HL-60/S4 treated with phorbol 12-myristate 13-acetate at 8.2 ng/mL for 4 days and 3 days (cell line): Measurements from ENCODE around the gene FXYD6.
"Not testable (repeated sequence)": the region's sequence is repeated elsewhere in the genome, so short reads cannot be mapped to it uniquely, and the experiment has no call there.

ENCODE experiments used
- in situ Hi-C: fragments of 300-500 bp; cut with MboI; formaldehyde crosslinking; loops from 2 replicates; pipeline ENCODE4 v1.15.0; 2022; ENCODE audit warnings: low sequenced_read_pairs

FXYD6 gene

GRCh38 chr11:117820516-117820915 lies 55.9 kb downstream of the FXYD6 start:
- in situ Hi-C loops: loop anchor here (10.0 kb wide), 2 partner anchors 124 to 234 kb away; no protein-coding TSS in a partner anchor

- in situ Hi-C loops: loop anchor here (10.0 kb wide), 2 partner anchors 125 to 235 kb away; no protein-coding TSS in a partner anchor
Measured at GRCh38 chr11:117820071-117820470, 56.4 kb downstream of the FXYD6 start.

- in situ Hi-C loops: loop anchor here (10.0 kb wide), 2 partner anchors 125 to 235 kb away; no protein-coding TSS in a partner anchor
Measured at GRCh38 chr11:117819096-117820040, 57.1 kb downstream of the FXYD6 start.

GRCh38 chr11:117818041-117818873 lies 58.2 kb downstream of the FXYD6 start:
- in situ Hi-C loops: no loop called here

GRCh38 chr11:117817368-117818040 lies 59.0 kb downstream of the FXYD6 start:
- in situ Hi-C loops: no loop called here

- in situ Hi-C loops: no loop called here
Measured at GRCh38 chr11:117816846-117817367, 59.6 kb downstream of the FXYD6 start.

- in situ Hi-C loops: no loop called here
Measured at GRCh38 chr11:117816151-117816741, 60.2 kb downstream of the FXYD6 start.

GRCh38 chr11:117815262-117815803 lies 61.1 kb downstream of the FXYD6 start:
- in situ Hi-C loops: no loop called here

GRCh38 chr11:117814766-117815261 lies 61.6 kb downstream of the FXYD6 start:
- in situ Hi-C loops: no loop called here

GRCh38 chr11:117814204-117814765 lies 62.2 kb downstream of the FXYD6 start:
- in situ Hi-C loops: no loop called here

GRCh38 chr11:117810056-117810451 lies 66.4 kb downstream of the FXYD6 start:
- in situ Hi-C loops: not testable (repeated sequence)

GRCh38 chr11:117809236-117810055 lies 67.0 kb downstream of the FXYD6 start:
- in situ Hi-C loops: no loop called here

- in situ Hi-C loops: no loop called here
Measured at GRCh38 chr11:117808784-117809183, 67.7 kb downstream of the FXYD6 start.

- in situ Hi-C loops: no loop called here
Measured at GRCh38 chr11:117807482-117808327, 68.8 kb downstream of the FXYD6 start.

GRCh38 chr11:117806846-117807245 lies 69.6 kb downstream of the FXYD6 start:
- in situ Hi-C loops: no loop called here

- in situ Hi-C loops: no loop called here
Measured at GRCh38 chr11:117805045-117805444, 71.4 kb downstream of the FXYD6 start.

GRCh38 chr11:117803896-117804295 lies 72.6 kb downstream of the FXYD6 start:
- in situ Hi-C loops: no loop called here

- in situ Hi-C loops: loop anchor here (25.0 kb wide), 1 partner anchor 362 kb away; no protein-coding TSS in a partner anchor
Measured at GRCh38 chr11:117799634-117800033, 76.8 kb downstream of the FXYD6 start.
